ENCODE measurements around the gene SAP130. TPM values are rescaled to one million over a fixed set of nuclear protein-coding genes. Genes with fewer than 3 reads are reported as not detected.

The SAP130 gene
- total and polyA plus RNA-seq, 2 experiments from 2014 or later = 5.5 to 8.7 TPM

- Histone ChIP-seq H3K36me3 (ENCODE audit: low read depth) (peaks cover 28% of the 10 kb centered on the region; the same call in 1 of the 2 replicates), H3K4me2 (ENCODE audit: unreplicated experiment) (no peak overlapping the region), H3K4me3 (no peak overlapping the region), H3K79me2 (ENCODE audit: insufficient read depth) (no peaks in the 10 kb centered on the region), H3K9me3 (ENCODE audit: low read depth) (no peaks in the 10 kb centered on the region), H3K9ac (no peak overlapping the region), H3K4me1 (ENCODE audit: insufficient read depth) (no peaks in the 10 kb centered on the region), H2AFZ (no peak overlapping the region), H3K27ac (no peak overlapping the region), H3K27me3 (replicated peaks; ENCODE audit: insufficient read depth) (no peaks in the 10 kb centered on the region), H3F3A (ENCODE audit: insufficient read depth) (no peaks in the 10 kb centered on the region), H3K9me2 (ENCODE audit: insufficient read depth) (no peaks in the 10 kb centered on the region), H4K20me1 (ENCODE audit: insufficient read depth) (no peaks in the 10 kb centered on the region)
- in situ Hi-C loops (cut with MboI) = no loop called here
- DNase-seq = no peak
- 96 to 98% methylated on average over 2 of the region's 2 CpGs for WGBS, 2 experiments (ENCODE audit: low coverage in 1 of 2, low lambda C conversion rate in 2 of 2, missing lambda C conversion rate in 2 of 2)
- TF ChIP-seq EZH2 (IDR thresholded peaks at IDR 0.05; ENCODE audit: insufficient read depth, poor library complexity, severe bottlenecking) (no peak), EZH2phosphoT487 (IDR thresholded peaks at IDR 0.05; ENCODE audit: insufficient read depth, low read depth) (no peak)
Measured at GRCh38 chr2:127945281-127945680, 82.6 kb downstream of the SAP130 start.

- in situ Hi-C loops (cut with MboI) = no loop called here
Measured at GRCh38 chr2:127943186-127943585, 84.7 kb downstream of the SAP130 start.

GRCh38 chr2:127942002-127942401 is 85.9 kb downstream of the SAP130 start:
- Histone ChIP-seq H3K27ac (no peak overlapping the region), H3K9me2 (ENCODE audit: insufficient read depth) (no peaks in the 10 kb centered on the region), H2AFZ (no peak overlapping the region), H3K9me3 (ENCODE audit: low read depth) (no peaks in the 10 kb centered on the region), H3K27me3 (replicated peaks; ENCODE audit: insufficient read depth) (no peaks in the 10 kb centered on the region), H3K4me1 (ENCODE audit: insufficient read depth) (no peaks in the 10 kb centered on the region), H3K79me2 (ENCODE audit: insufficient read depth) (no peaks in the 10 kb centered on the region), H3K9ac (no peak overlapping the region), H3K4me3 (no peak overlapping the region), H3K4me2 (ENCODE audit: unreplicated experiment) (no peak overlapping the region), H3K36me3 (ENCODE audit: low read depth) (peaks cover 12% of the 10 kb centered on the region; the same call in 1 of the 2 replicates), H3F3A (ENCODE audit: insufficient read depth) (no peaks in the 10 kb centered on the region), H4K20me1 (ENCODE audit: insufficient read depth) (no peaks in the 10 kb centered on the region)
- 96 to 99% methylated on average over 6 of the region's 6 CpGs for WGBS, 2 experiments (ENCODE audit: low coverage in 1 of 2, low lambda C conversion rate in 2 of 2, missing lambda C conversion rate in 2 of 2)
- in situ Hi-C loops (cut with MboI) = no loop called here
- DNase-seq = no peak
- TF ChIP-seq EZH2phosphoT487 (IDR thresholded peaks at IDR 0.05; ENCODE audit: insufficient read depth, low read depth) = no peak
- no peak for TF ChIP-seq EZH2 (IDR thresholded peaks at IDR 0.05; ENCODE audit: insufficient read depth, poor library complexity, severe bottlenecking)

More at GRCh38 chr2:127943186-127943585, 84.7 kb downstream of the SAP130 start:
- 67 to 71% methylated on average over 2 of the region's 2 CpGs for WGBS, 2 experiments (ENCODE audit: low coverage in 1 of 2, low lambda C conversion rate in 2 of 2, missing lambda C conversion rate in 2 of 2)
- Histone ChIP-seq H3K36me3 (ENCODE audit: low read depth) (peaks cover 12% of the 10 kb centered on the region; the same call in 1 of the 2 replicates), H3K27me3 (replicated peaks; ENCODE audit: insufficient read depth) (no peaks in the 10 kb centered on the region), H3F3A (ENCODE audit: insufficient read depth) (no peaks in the 10 kb centered on the region), H3K4me2 (ENCODE audit: unreplicated experiment) (no peak overlapping the region), H3K9me2 (ENCODE audit: insufficient read depth) (no peaks in the 10 kb centered on the region), H3K4me3 (no peak overlapping the region), H4K20me1 (ENCODE audit: insufficient read depth) (no peaks in the 10 kb centered on the region), H2AFZ (no peak overlapping the region), H3K79me2 (ENCODE audit: insufficient read depth) (no peaks in the 10 kb centered on the region), H3K9me3 (ENCODE audit: low read depth) (no peaks in the 10 kb centered on the region), H3K27ac (no peak overlapping the region), H3K4me1 (ENCODE audit: insufficient read depth) (no peaks in the 10 kb centered on the region), H3K9ac (no peak overlapping the region)
- peak; percentile 12 for DNase-seq
- no peak for TF ChIP-seq EZH2 (IDR thresholded peaks at IDR 0.05; ENCODE audit: insufficient read depth, poor library complexity, severe bottlenecking)
- TF ChIP-seq EZH2phosphoT487 (IDR thresholded peaks at IDR 0.05; ENCODE audit: insufficient read depth, low read depth) = no peak

- Histone ChIP-seq H3K4me3 (no peak overlapping the region), H3F3A (ENCODE audit: insufficient read depth) (no peaks in the 10 kb centered on the region), H3K9ac (no peak overlapping the region), H3K9me3 (ENCODE audit: low read depth) (no peaks in the 10 kb centered on the region), H4K20me1 (ENCODE audit: insufficient read depth) (no peaks in the 10 kb centered on the region), H3K27ac (no peak overlapping the region), H3K27me3 (replicated peaks; ENCODE audit: insufficient read depth) (no peaks in the 10 kb centered on the region), H3K36me3 (ENCODE audit: low read depth) (peaks cover 12% of the 10 kb centered on the region; the same call in 1 of the 2 replicates), H2AFZ (no peak overlapping the region), H3K4me2 (ENCODE audit: unreplicated experiment) (no peak overlapping the region), H3K79me2 (ENCODE audit: insufficient read depth) (no peaks in the 10 kb centered on the region), H3K9me2 (ENCODE audit: insufficient read depth) (no peaks in the 10 kb centered on the region), H3K4me1 (ENCODE audit: insufficient read depth) (no peaks in the 10 kb centered on the region)
- TF ChIP-seq EZH2 (IDR thresholded peaks at IDR 0.05; ENCODE audit: insufficient read depth, poor library complexity, severe bottlenecking) (no peak), EZH2phosphoT487 (IDR thresholded peaks at IDR 0.05; ENCODE audit: insufficient read depth, low read depth) (no peak)
- DNase-seq = no peak
- in situ Hi-C loops (cut with MboI) = no loop called here
- WGBS, 2 experiments (ENCODE audit: low coverage in 1 of 2, low lambda C conversion rate in 2 of 2, missing lambda C conversion rate in 2 of 2) = 87 to 91% methylated on average over 9 of the region's 9 CpGs
Measured at GRCh38 chr2:127941461-127941860, 86.4 kb downstream of the SAP130 start.

GRCh38 chr2:127940641-127941040 is 87.2 kb downstream of the SAP130 start:
- peaks cover 7% of the 10 kb centered on the region; the same call in 1 of the 2 replicates for H3K36me3 ChIP-seq (ENCODE audit: low read depth)
- in situ Hi-C loops (cut with MboI) = no loop called here
- H3K4me1 ChIP-seq (ENCODE audit: insufficient read depth) = no peaks in the 10 kb centered on the region
- 80 to 81% methylated on average over 12 of the region's 12 CpGs for WGBS, 2 experiments (ENCODE audit: low coverage in 1 of 2, low lambda C conversion rate in 2 of 2, missing lambda C conversion rate in 2 of 2)
- H3K9me3 ChIP-seq (ENCODE audit: low read depth) = no peaks in the 10 kb centered on the region
- no peaks in the 10 kb centered on the region for H3F3A ChIP-seq (ENCODE audit: insufficient read depth)
- H4K20me1 ChIP-seq (ENCODE audit: insufficient read depth) = no peaks in the 10 kb centered on the region
- H2AFZ ChIP-seq = no peak overlapping the region
- H3K27ac ChIP-seq = no peak overlapping the region
- no peaks in the 10 kb centered on the region for H3K79me2 ChIP-seq (ENCODE audit: insufficient read depth)
- H3K9ac ChIP-seq = no peak overlapping the region
- DNase-seq = no peak
- H3K4me3 ChIP-seq = no peak overlapping the region
- no peaks in the 10 kb centered on the region for H3K9me2 ChIP-seq (ENCODE audit: insufficient read depth)
- no peak for TF ChIP-seq EZH2phosphoT487 (IDR thresholded peaks at IDR 0.05; ENCODE audit: insufficient read depth, low read depth)
- no peak for TF ChIP-seq EZH2 (IDR thresholded peaks at IDR 0.05; ENCODE audit: insufficient read depth, poor library complexity, severe bottlenecking)
- H3K4me2 ChIP-seq (ENCODE audit: unreplicated experiment) = no peak overlapping the region
- no peaks in the 10 kb centered on the region for H3K27me3 ChIP-seq (replicated peaks; ENCODE audit: insufficient read depth)

All from GM23248 (cell line).